ENCODE results near the gene NR2F1-AS1.

The NR2F1-AS1 gene

DNA sequence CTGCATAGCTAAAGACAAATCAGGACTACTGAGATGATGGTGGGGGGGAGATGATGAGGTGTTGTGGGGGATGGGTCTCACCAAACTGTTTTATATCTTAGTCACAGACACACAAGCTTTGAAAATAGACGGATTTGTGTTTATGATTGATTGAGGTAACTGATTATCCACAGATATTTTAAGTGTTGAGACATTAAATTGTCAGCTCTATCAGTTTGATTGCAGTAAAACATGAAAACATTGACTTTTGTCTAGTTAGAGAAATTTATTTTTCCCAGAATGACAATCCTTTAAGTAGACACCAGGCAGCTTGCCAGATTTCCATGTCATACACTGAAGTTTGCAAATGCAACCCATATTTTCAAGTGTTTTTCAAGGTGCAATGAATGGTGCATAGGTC is 149.8 kb downstream of the NR2F1-AS1 start:
- H3K27ac ChIP-seq = no peak overlapping the region
- TF ChIP-seq, protein P1, sequence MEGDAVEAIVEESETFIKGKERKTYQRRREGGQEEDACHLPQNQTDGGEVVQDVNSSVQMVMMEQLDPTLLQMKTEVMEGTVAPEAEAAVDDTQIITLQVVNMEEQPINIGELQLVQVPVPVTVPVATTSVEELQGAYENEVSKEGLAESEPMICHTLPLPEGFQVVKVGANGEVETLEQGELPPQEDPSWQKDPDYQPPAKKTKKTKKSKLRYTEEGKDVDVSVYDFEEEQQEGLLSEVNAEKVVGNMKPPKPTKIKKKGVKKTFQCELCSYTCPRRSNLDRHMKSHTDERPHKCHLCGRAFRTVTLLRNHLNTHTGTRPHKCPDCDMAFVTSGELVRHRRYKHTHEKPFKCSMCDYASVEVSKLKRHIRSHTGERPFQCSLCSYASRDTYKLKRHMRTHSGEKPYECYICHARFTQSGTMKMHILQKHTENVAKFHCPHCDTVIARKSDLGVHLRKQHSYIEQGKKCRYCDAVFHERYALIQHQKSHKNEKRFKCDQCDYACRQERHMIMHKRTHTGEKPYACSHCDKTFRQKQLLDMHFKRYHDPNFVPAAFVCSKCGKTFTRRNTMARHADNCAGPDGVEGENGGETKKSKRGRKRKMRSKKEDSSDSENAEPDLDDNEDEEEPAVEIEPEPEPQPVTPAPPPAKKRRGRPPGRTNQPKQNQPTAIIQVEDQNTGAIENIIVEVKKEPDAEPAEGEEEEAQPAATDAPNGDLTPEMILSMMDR (conservative IDR thresholded peaks at IDR 0.05) = no peak

DNA sequence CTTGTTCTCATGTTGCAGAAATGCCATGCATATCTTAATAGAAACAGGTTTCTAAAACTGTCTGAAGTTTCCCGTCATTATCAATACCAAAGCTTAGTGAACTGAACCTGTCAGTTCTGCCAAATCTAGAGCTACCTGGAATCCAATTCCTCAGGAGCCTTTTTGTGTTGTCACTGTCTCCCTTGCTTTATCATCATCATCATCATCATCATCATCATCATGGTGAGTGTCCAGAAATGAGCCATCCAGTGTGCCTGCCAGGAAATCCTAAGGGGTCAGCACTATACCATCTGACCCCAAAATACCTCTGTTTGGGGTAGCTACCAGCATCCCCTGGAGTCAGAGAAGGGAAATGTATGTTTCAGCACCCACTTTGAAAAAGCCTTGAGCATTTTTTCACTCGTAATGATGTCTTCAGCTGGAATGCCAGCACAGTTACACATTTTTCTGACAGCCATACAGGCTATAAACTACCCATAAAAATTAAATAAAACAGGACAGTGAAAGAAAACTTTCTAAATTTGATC is 150.3 kb downstream of the NR2F1-AS1 start:
- TF ChIP-seq, protein P1 (conservative IDR thresholded peaks at IDR 0.05) = no peak
- H3K27ac ChIP-seq = no peak overlapping the region

DNA sequence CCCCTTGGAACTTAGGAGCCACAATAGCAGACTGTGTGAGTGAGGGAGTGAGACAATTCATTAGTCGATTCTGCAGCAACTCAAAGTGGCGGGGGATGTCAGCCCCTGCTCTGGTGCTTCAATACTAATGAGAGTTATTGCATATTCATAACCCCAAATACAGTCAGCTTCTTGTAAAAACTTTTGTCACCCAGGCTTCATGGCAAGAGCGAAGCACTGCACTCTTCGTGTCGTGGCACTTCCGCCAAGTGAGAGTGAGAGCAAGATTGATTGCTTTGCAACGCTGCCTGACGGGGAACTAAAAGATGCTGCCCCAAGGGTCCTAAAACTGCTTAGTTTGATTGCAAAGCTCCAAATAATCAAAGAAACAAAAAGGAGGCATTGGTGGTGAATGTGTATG is 150.9 kb downstream of the NR2F1-AS1 start:
- TF ChIP-seq, protein P1 (conservative IDR thresholded peaks at IDR 0.05) = no peak
- no peak overlapping the region for H3K27ac ChIP-seq

DNA sequence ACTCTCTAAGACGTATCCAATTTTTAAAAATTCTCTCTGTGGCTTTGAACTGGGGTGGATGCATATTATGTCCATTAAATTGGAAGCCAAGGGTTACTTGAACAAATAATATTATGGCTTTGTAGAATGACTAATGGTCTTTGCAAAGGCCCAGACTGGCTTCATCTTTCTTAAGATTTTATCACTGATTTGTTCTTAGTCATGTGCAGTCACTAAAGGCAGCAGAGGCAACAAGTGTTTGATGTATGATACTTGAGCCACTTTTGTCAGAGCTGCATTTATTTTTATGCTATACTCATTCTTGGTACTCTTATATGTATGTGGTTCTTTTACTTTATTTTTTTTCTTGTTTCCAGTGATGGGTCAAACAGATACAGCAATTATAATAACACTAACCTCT is 152.2 kb downstream of the NR2F1-AS1 start:
- TF ChIP-seq, protein P1 (conservative IDR thresholded peaks at IDR 0.05) = no peak
- H3K27ac ChIP-seq = no peak overlapping the region

DNA sequence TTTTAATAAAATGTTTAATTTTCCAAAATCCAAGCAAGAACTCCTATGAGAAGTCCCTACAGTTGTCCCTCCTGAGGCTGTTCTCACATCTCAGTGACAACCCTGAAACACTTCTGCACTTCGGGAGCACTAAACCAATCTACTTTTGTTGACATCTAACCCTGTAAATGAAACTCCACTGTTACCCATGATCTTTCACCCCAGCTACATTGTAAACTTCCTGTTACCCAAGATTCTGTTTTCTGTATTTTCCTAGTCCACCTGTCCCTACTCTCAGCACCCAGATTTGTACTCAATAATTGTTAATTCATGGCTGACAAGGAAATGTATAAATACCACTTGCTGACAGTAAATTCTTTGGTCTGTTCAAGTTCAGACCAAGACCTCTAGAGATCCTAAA is 153.7 kb downstream of the NR2F1-AS1 start:
- TF ChIP-seq, protein P1 (conservative IDR thresholded peaks at IDR 0.05) = no peak
- no peak overlapping the region for H3K27ac ChIP-seq

DNA sequence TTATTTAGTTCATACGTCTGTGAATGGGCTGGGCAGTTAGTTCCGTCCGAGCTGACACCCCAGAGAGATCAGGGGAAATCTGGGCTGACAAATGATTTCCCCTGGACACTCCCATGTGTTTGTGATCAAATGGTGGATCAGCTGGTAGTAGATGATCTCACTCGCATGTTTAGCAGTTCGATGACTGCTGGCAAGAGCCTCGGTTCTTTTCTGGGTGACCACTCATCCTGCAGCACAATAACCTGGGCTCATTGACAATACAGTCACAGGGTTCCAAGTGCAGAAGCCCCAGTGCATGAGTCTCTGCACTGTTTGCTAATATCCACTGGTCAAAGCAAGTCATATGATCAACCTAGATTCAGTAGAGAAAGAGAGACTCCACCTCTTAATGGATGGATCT is 155.9 kb downstream of the NR2F1-AS1 start:
- TF ChIP-seq, protein P1 (conservative IDR thresholded peaks at IDR 0.05) = no peak

DNA sequence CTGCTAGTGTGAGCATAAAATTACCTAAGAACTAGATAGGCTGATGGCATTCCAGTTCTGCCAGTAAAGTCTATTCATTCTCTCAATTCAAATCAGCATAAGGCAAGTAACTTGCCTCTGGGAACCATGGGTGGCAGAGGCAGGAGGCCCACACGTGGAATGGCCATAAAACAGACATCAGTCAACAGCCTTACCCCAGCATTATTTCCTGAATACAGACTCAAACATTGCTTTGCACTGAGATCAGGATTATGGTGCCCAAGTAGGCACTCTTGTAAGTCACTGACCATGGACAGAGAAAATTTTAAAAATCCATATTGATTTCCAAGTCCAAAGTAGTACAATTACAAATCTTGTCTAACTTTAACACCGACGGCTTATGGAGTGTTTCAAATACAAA is 157.7 kb downstream of the NR2F1-AS1 start:
- H3K27ac ChIP-seq = no peak overlapping the region
- TF ChIP-seq, protein P1 (conservative IDR thresholded peaks at IDR 0.05) = no peak

More for the DNA sequence above, 155.9 kb downstream of the NR2F1-AS1 start:
- no peak overlapping the region for H3K27ac ChIP-seq
